SU-DHL-6 (cell line): Measurements from ENCODE around the gene CHST15.
A peak's percentile ranks its signal among the peaks of the same experiment; 100 is the strongest.

Experiments used
- H2AFZ ChIP-seq: fragments of 200-600 bp; sonication (generic); 2 replicates; pipeline ENCODE4 v1.6.1; 2014; ENCODE audit warnings: low read depth, mild to moderate bottlenecking, moderate library complexity, mixed read lengths, antibody characterized with exemption, low read length; ENCODE audit not compliant: severe bottlenecking
- H3F3A ChIP-seq: fragments of 200-600 bp; shearing (Covaris generic); 2 replicates; pipeline ENCODE4 v1.6.0; 2016; ENCODE audit warnings: antibody characterized with exemption, mild to moderate bottlenecking; ENCODE audit not compliant: insufficient read depth
- H3K27ac ChIP-seq: fragments of 200-600 bp; sonication (generic); 2 replicates; pipeline ENCODE4 v1.5.1; 2016; ENCODE audit warnings: low read depth, mild to moderate bottlenecking, low read length, moderate library complexity, mixed read lengths
- H3K27me3 ChIP-seq: fragments of 200-600 bp; sonication (generic), shearing (Covaris generic); 2 replicates; pipeline ENCODE4 v1.6.0; 2014; ENCODE audit warnings: mild to moderate bottlenecking, low read length
- H3K36me3 ChIP-seq: fragments of 200-600 bp; sonication (generic); 2 replicates; pipeline ENCODE4 v1.6.1; 2014; ENCODE audit warnings: mild to moderate bottlenecking, low read length, mixed read lengths
- H3K4me2 ChIP-seq: fragments of 300-600, 200-600 bp; shearing (Covaris generic), sonication (generic); 2 replicates; pipeline ENCODE4 v1.6.0; 2014; ENCODE audit warnings: low read length, low read depth, mild to moderate bottlenecking; ENCODE audit not compliant: poor library complexity, severe bottlenecking
- H3K4me3 ChIP-seq: fragments of 200-600 bp; sonication (generic); 2 replicates; pipeline ENCODE4 v1.5.1; 2014; ENCODE audit warnings: antibody characterized with exemption, low read length, mild to moderate bottlenecking, mixed read lengths; ENCODE audit not compliant: insufficient read depth, poor library complexity, severe bottlenecking
- H3K79me2 ChIP-seq: fragments of 200-600 bp; sonication (generic); 2 replicates; pipeline ENCODE4 v1.6.1; 2014; ENCODE audit warnings: mild to moderate bottlenecking, low read length, moderate library complexity; ENCODE audit not compliant: insufficient read depth
- H3K9ac ChIP-seq: fragments of 200-600 bp; sonication (generic); 2 replicates; pipeline ENCODE4 v1.7.0; 2014; ENCODE audit warnings: mild to moderate bottlenecking, low read length
- H3K9me2 ChIP-seq: fragments of 200-600 bp; sonication (generic); replicated peaks from 2 replicates; pipeline ENCODE4 v1.6.1; 2014; ENCODE audit warnings: low read length; ENCODE audit not compliant: insufficient read depth
- H3K9me3 ChIP-seq: fragments of 200-600 bp; sonication (generic); 2 replicates; pipeline ENCODE4 v1.6.1; 2014; ENCODE audit warnings: low read length, mixed read lengths; ENCODE audit not compliant: insufficient read depth
- H4K20me1 ChIP-seq: fragments of 200-600 bp; sonication (generic); 2 replicates; pipeline ENCODE4 v1.6.1; 2014; ENCODE audit warnings: low read depth, mild to moderate bottlenecking, antibody characterized with exemption, low read length, moderate library complexity, mixed read lengths
- EZH2phosphoT487 ChIP-seq: fragments of 200-600 bp; sonication (generic), shearing (Covaris generic); conservative IDR thresholded peaks from 2 replicates; pipeline ENCODE4 v1.6.1; 2018; ENCODE audit warnings: mild to moderate bottlenecking, antibody characterized with exemption, low read length, moderate library complexity, mixed read lengths
- TF ChIP-seq, protein P1 (sequence below): fragments of 200-600 bp; sonication (generic); IDR thresholded peaks from one replicate; pipeline ENCODE4 v1.5.1; 2017; ENCODE audit warnings: antibody characterized with exemption, mild to moderate bottlenecking, low read length, moderate library complexity; ENCODE audit not compliant: insufficient read depth, poor library complexity, severe bottlenecking

CHST15 gene

DNA sequence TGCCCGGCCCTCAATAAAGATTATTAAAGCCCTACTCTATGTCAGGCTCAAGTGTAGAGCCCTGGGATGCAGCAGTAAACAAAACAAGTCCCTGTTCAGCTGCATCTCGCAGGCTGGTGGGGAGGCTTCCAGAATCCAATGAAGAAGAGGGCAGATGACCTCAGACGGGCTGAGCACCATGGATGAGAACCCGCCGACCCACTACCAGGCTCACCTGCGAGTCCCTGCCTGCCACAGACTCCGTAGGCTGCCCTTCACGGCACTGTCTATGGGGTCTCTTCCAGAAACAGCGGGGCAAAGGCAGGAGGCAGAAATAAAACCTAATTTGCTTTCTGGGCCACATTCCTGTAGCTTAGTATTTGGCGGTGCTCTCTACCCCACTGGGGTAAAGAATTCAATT lies 22.7 kb downstream of the CHST15 start:
- no peaks in the 10 kb centered on the region for H3K36me3 ChIP-seq
- no peak overlapping the region for H3K4me3 ChIP-seq
- H4K20me1 ChIP-seq, result no peaks in the 10 kb centered on the region
- H3K9ac ChIP-seq, result peak overlapping the region; percentile 45
- H3F3A ChIP-seq, result peaks cover 45% of the 10 kb centered on the region
- H3K27ac ChIP-seq, result peak overlapping the region; percentile 95
- H3K4me2 ChIP-seq, result peak overlapping the region; percentile 58
- H3K79me2 ChIP-seq, result peaks cover 20% of the 10 kb centered on the region; the same call in 1 of the 2 replicates
- TF ChIP-seq, protein P1, sequence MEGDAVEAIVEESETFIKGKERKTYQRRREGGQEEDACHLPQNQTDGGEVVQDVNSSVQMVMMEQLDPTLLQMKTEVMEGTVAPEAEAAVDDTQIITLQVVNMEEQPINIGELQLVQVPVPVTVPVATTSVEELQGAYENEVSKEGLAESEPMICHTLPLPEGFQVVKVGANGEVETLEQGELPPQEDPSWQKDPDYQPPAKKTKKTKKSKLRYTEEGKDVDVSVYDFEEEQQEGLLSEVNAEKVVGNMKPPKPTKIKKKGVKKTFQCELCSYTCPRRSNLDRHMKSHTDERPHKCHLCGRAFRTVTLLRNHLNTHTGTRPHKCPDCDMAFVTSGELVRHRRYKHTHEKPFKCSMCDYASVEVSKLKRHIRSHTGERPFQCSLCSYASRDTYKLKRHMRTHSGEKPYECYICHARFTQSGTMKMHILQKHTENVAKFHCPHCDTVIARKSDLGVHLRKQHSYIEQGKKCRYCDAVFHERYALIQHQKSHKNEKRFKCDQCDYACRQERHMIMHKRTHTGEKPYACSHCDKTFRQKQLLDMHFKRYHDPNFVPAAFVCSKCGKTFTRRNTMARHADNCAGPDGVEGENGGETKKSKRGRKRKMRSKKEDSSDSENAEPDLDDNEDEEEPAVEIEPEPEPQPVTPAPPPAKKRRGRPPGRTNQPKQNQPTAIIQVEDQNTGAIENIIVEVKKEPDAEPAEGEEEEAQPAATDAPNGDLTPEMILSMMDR, result no peak
- no peaks in the 10 kb centered on the region for H3K9me3 ChIP-seq
- no peaks in the 10 kb centered on the region for H3K9me2 ChIP-seq
- no peak overlapping the region for H2AFZ ChIP-seq
- no peaks in the 10 kb centered on the region for H3K27me3 ChIP-seq

DNA sequence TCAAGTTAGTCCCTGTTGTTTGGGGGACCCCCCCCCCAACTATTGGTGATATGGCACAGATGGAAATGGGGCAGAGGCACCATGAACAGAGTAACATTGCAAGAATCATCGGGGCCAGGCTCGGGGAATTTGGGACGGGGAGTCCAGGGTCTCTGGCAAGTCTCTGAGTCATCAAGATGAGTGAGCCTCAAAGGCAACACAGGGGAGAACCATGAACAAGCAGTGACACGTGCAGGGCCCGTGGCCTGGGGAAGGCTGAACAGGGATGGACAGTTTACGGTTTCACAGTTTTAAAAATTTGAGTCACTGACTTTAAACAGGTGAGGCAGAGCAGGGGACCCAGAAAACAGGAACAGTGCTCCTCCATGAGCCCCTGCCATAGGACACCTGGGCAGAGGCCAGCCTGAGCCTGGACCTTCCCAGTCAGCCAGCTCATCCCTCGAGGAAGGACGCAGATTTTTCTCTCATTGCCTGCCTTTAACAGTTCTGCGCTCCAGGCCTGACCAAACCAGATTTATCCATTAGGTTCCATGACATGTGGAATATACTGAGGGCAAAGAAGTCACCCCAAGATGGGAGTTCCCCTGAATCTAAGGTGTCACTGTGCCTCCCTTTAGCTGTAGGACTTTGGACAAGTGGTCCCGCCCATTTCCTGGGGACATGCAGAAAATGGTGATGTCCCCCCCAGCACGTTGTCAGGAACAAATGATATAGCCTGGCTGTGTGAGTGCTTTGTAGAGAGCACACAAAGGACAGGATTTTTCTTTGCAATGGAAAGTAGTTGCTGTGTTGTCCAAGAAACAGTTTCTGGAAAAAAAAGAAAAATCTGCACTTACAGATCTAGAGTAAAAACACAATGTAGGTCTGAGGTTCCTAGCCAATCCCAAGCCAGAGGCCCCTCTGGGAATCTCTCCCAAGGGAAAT lies 23.8 kb downstream of the CHST15 start:
- peak overlapping the region; percentile 95 for H3K27ac ChIP-seq
- peaks cover 53% of the 10 kb centered on the region for H3F3A ChIP-seq
- no peaks in the 10 kb centered on the region for H3K9me3 ChIP-seq
- H3K36me3 ChIP-seq, result no peaks in the 10 kb centered on the region
- H3K9me2 ChIP-seq, result no peaks in the 10 kb centered on the region
- no peak overlapping the region for H2AFZ ChIP-seq
- H3K79me2 ChIP-seq, result peaks cover 17% of the 10 kb centered on the region; the same call in 1 of the 2 replicates
- H3K4me2 ChIP-seq, result peak overlapping the region; percentile 58
- H3K27me3 ChIP-seq, result no peaks in the 10 kb centered on the region
- H3K4me3 ChIP-seq, result no peak overlapping the region
- TF ChIP-seq EZH2phosphoT487, result no peak
- TF ChIP-seq, protein P1, result no peak
- no peak overlapping the region for H3K9ac ChIP-seq
- H4K20me1 ChIP-seq, result no peaks in the 10 kb centered on the region

DNA sequence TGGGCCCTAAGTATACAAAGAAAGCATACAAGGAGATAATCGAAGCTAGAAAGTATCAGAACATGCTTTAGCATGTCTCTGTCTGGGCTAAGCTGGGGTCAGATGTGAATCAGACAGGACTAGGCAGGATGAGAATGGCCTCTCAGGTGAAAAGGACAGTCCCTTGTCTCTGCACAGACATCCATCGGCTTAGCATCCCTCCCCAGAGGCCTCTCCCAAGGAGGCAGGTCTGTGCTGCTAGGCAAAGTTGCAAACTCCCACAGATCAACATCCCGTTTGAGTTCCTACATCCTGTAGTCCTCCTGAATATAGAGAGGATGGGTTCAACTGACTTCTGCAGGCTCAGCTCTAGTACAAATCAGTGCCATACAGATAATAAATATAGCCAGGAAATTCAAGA lies 24.5 kb downstream of the CHST15 start:
- Histone ChIP-seq H3K79me2 (peaks cover 17% of the 10 kb centered on the region; the same call in 1 of the 2 replicates), H3K9me2 (no peaks in the 10 kb centered on the region), H3K36me3 (no peaks in the 10 kb centered on the region), H3K9me3 (no peaks in the 10 kb centered on the region), H3K4me2 (peak overlapping the region; percentile 55), H3K9ac (peak overlapping the region; percentile 26; the same call in 1 of the 2 replicates), H2AFZ (no peak overlapping the region), H3K27me3 (no peaks in the 10 kb centered on the region), H3F3A (peaks cover 54% of the 10 kb centered on the region), H3K27ac (peak overlapping the region; percentile 95), H3K4me3 (no peak overlapping the region), H4K20me1 (no peaks in the 10 kb centered on the region)
- TF ChIP-seq, protein P1, result no peak
- no peak for TF ChIP-seq EZH2phosphoT487
